NCI-H460 (cell line): ENCODE results near the gene RGCC. TPM values are rescaled to one million over a fixed set of nuclear protein-coding genes. Genes with fewer than 3 reads are reported as not detected.
"Not testable (repeated sequence)": the region's sequence is repeated elsewhere in the genome, so short reads cannot be mapped to it uniquely, and the experiment has no call there.

ENCODE experiments used
- DNase-seq: peaks from one replicate; pipeline ENCODE4 v3.0.0-alpha.2; 2016; ENCODE audit warnings: low read depth; ENCODE audit errors: extremely low read depth
- total RNA-seq: library from RNA; depleted of rRNA; stranded (reverse); fragments of >200 nt; shearing (Covaris generic); gene quantifications from 2 replicates; pipeline ENCODE4 v1.2.3, GENCODE V29; 2014

RGCC gene
- total RNA-seq, 1 experiment from 2014 or later: 0.99 TPM

GRCh38 chr13:41487222-41487621, 29.9 kb downstream of the RGCC start:
- no peak for DNase-seq

- no peak for DNase-seq
Measured at GRCh38 chr13:41488124-41488523, 30.8 kb downstream of the RGCC start.

GRCh38 chr13:41490371-41491015, 33.1 kb downstream of the RGCC start:
- no peak for DNase-seq

GRCh38 chr13:41491436-41491835, 34.1 kb downstream of the RGCC start:
- no peak for DNase-seq

- DNase-seq: no peak
Measured at GRCh38 chr13:41492432-41493260, 35.3 kb downstream of the RGCC start.

GRCh38 chr13:41494202-41494601, 36.9 kb downstream of the RGCC start:
- no peak for DNase-seq

GRCh38 chr13:41495044-41495443, 37.7 kb downstream of the RGCC start:
- no peak for DNase-seq

- DNase-seq: no peak
Measured at GRCh38 chr13:41496420-41497234, 39.3 kb downstream of the RGCC start.

GRCh38 chr13:41497436-41497835, 40.1 kb downstream of the RGCC start:
- DNase-seq: no peak

- no peak for DNase-seq
Measured at GRCh38 chr13:41499452-41499851, 42.1 kb downstream of the RGCC start.

GRCh38 chr13:41500511-41500910, 43.2 kb downstream of the RGCC start:
- no peak for DNase-seq

GRCh38 chr13:41501281-41501680, 43.9 kb downstream of the RGCC start:
- no peak for DNase-seq

GRCh38 chr13:41502031-41502430, 44.7 kb downstream of the RGCC start:
- DNase-seq: no peak

GRCh38 chr13:41502673-41503072, 45.3 kb downstream of the RGCC start:
- no peak for DNase-seq

- DNase-seq: no peak
Measured at GRCh38 chr13:41503356-41503755, 46.0 kb downstream of the RGCC start.

GRCh38 chr13:41504657-41505056, 47.3 kb downstream of the RGCC start:
- not testable (repeated sequence) for DNase-seq

GRCh38 chr13:41505209-41505835, 48.0 kb downstream of the RGCC start:
- no peak for DNase-seq

GRCh38 chr13:41506312-41506711, 49.0 kb downstream of the RGCC start:
- no peak for DNase-seq

- DNase-seq: no peak
Measured at GRCh38 chr13:41509971-41510370, 52.6 kb downstream of the RGCC start.

- DNase-seq: no peak
Measured at GRCh38 chr13:41511827-41512226, 54.5 kb downstream of the RGCC start.

- no peak for DNase-seq
Measured at GRCh38 chr13:41512441-41512840, 55.1 kb downstream of the RGCC start.
